ENCODE results near the gene RBP7. TPM values are rescaled to one million over a fixed set of nuclear protein-coding genes. Genes with fewer than 3 reads are reported as not detected.

RBP7 gene
- total RNA-seq, 1 experiment from 2014 or later = 28.9 TPM

- H3K27me3 ChIP-seq (ENCODE audit: control insufficient read depth, insufficient read depth, low read length) = no peaks in the 10 kb centered on the region
- no peak for TF ChIP-seq POLR2AphosphoS5 (IDR thresholded peaks at IDR 0.05; ENCODE audit: low read depth, low read length)
- TF ChIP-seq, protein P1, sequence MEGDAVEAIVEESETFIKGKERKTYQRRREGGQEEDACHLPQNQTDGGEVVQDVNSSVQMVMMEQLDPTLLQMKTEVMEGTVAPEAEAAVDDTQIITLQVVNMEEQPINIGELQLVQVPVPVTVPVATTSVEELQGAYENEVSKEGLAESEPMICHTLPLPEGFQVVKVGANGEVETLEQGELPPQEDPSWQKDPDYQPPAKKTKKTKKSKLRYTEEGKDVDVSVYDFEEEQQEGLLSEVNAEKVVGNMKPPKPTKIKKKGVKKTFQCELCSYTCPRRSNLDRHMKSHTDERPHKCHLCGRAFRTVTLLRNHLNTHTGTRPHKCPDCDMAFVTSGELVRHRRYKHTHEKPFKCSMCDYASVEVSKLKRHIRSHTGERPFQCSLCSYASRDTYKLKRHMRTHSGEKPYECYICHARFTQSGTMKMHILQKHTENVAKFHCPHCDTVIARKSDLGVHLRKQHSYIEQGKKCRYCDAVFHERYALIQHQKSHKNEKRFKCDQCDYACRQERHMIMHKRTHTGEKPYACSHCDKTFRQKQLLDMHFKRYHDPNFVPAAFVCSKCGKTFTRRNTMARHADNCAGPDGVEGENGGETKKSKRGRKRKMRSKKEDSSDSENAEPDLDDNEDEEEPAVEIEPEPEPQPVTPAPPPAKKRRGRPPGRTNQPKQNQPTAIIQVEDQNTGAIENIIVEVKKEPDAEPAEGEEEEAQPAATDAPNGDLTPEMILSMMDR (IDR thresholded peaks at IDR 0.05) = no peak
- TF ChIP-seq, protein P2, sequence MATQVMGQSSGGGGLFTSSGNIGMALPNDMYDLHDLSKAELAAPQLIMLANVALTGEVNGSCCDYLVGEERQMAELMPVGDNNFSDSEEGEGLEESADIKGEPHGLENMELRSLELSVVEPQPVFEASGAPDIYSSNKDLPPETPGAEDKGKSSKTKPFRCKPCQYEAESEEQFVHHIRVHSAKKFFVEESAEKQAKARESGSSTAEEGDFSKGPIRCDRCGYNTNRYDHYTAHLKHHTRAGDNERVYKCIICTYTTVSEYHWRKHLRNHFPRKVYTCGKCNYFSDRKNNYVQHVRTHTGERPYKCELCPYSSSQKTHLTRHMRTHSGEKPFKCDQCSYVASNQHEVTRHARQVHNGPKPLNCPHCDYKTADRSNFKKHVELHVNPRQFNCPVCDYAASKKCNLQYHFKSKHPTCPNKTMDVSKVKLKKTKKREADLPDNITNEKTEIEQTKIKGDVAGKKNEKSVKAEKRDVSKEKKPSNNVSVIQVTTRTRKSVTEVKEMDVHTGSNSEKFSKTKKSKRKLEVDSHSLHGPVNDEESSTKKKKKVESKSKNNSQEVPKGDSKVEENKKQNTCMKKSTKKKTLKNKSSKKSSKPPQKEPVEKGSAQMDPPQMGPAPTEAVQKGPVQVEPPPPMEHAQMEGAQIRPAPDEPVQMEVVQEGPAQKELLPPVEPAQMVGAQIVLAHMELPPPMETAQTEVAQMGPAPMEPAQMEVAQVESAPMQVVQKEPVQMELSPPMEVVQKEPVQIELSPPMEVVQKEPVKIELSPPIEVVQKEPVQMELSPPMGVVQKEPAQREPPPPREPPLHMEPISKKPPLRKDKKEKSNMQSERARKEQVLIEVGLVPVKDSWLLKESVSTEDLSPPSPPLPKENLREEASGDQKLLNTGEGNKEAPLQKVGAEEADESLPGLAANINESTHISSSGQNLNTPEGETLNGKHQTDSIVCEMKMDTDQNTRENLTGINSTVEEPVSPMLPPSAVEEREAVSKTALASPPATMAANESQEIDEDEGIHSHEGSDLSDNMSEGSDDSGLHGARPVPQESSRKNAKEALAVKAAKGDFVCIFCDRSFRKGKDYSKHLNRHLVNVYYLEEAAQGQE (IDR thresholded peaks at IDR 0.05; ENCODE audit: insufficient read depth in 1 of 2, low read depth in 2 of 2, low read length in 1 of 2) = no peak
- TF ChIP-seq SIN3A (IDR thresholded peaks at IDR 0.05; ENCODE audit: borderline replicate concordance, insufficient read depth, low read depth, low read length) = no peak
- TF ChIP-seq TCF7L2 (IDR thresholded peaks at IDR 0.05; ENCODE audit: low read depth, low read length) = no peak
- DNase-seq (ENCODE audit: low read depth, low spot score) (no peak), ATAC-seq (no peak)
- BruUV-seq (replicated peaks) = no TSS peak
- intact Hi-C loops (cut with micrococcal nuclease; ENCODE audit: unreplicated experiment) (no loop called here), in situ Hi-C loops (cut with HindIII; ENCODE audit: low pct_unique_long_range_greater_than_20kb, low sequenced_read_pairs) (no loop called here)
- no peak overlapping the region for H3K27ac ChIP-seq (ENCODE audit: low read length)
- no peaks in the 10 kb centered on the region for H3K4me1 ChIP-seq (ENCODE audit: control insufficient read depth, insufficient read depth, low read length)
- H3K36me3 ChIP-seq (ENCODE audit: control insufficient read depth, insufficient read depth, low read length) = no peaks in the 10 kb centered on the region
- no peak overlapping the region for H3K4me3 ChIP-seq (ENCODE audit: low read depth in 2 of 2, low read length in 2 of 2)
- POLR2A ChIA-PET = interaction anchor here (0.7 kb wide), 1 partner anchor 16 kb away, joined by 4 read pairs; no protein-coding TSS in a partner anchor
- no peaks in the 10 kb centered on the region for H3K9me3 ChIP-seq (ENCODE audit: control insufficient read depth, insufficient read depth, low read depth, low read length)
- CTCF ChIA-PET = no interaction called here
These were observed 53.6 kb downstream of the RBP7 start for GRCh38 chr1:10050611-10051010.

GRCh38 chr1:10051656-10052055 is 54.6 kb downstream of the RBP7 start:
- H3K36me3 ChIP-seq (ENCODE audit: control insufficient read depth, insufficient read depth, low read length) = no peaks in the 10 kb centered on the region
- BruUV-seq (replicated peaks) = no TSS peak
- no peak for ATAC-seq
- ChIA-PET POLR2A (interaction anchor here (0.8 kb wide), 1 partner anchor 10 kb away, joined by 6 read pairs; no protein-coding TSS in a partner anchor), CTCF (no interaction called here)
- DNase-seq (ENCODE audit: low read depth, low spot score) = no peak
- intact Hi-C loops (cut with micrococcal nuclease; ENCODE audit: unreplicated experiment) (no loop called here), in situ Hi-C loops (cut with HindIII; ENCODE audit: low pct_unique_long_range_greater_than_20kb, low sequenced_read_pairs) (no loop called here)
- H3K27ac ChIP-seq (ENCODE audit: low read length) = no peak overlapping the region
- no peaks in the 10 kb centered on the region for H3K9me3 ChIP-seq (ENCODE audit: control insufficient read depth, insufficient read depth, low read depth, low read length)
- TF ChIP-seq, protein P1 (IDR thresholded peaks at IDR 0.05) = no peak
- no peak for TF ChIP-seq TCF7L2 (IDR thresholded peaks at IDR 0.05; ENCODE audit: low read depth, low read length)
- TF ChIP-seq SIN3A (IDR thresholded peaks at IDR 0.05; ENCODE audit: borderline replicate concordance, insufficient read depth, low read depth, low read length) = no peak
- TF ChIP-seq, protein P2 (IDR thresholded peaks at IDR 0.05; ENCODE audit: insufficient read depth in 1 of 2, low read depth in 2 of 2, low read length in 1 of 2) = no peak
- TF ChIP-seq POLR2AphosphoS5 (IDR thresholded peaks at IDR 0.05; ENCODE audit: low read depth, low read length) = no peak
- no peaks in the 10 kb centered on the region for H3K27me3 ChIP-seq (ENCODE audit: control insufficient read depth, insufficient read depth, low read length)
- no peak overlapping the region for H3K4me3 ChIP-seq (ENCODE audit: low read depth in 2 of 2, low read length in 2 of 2)
- H3K4me1 ChIP-seq (ENCODE audit: control insufficient read depth, insufficient read depth, low read length) = peaks cover 6% of the 10 kb centered on the region; the same call in 1 of the 2 replicates

Measured in Panc1 (cell line).